COLO829 (cell line): ENCODE results near the gene GNA14.
A peak's percentile ranks its signal among the peaks of the same experiment; 100 is the strongest.
"Not testable (repeated sequence)": the region's sequence is repeated elsewhere in the genome, so short reads cannot be mapped to it uniquely, and the experiment has no call there.

ENCODE experiments used
- DNase-seq: peaks from one replicate; pipeline ENCODE4 v3.0.0; 2012; ENCODE audit warnings: low spot score

The GNA14 gene

GRCh38 chr9:77449240-77450084 is 198.7 kb downstream of the GNA14 start:
- no peak for DNase-seq

GRCh38 chr9:77447646-77448045 is 200.5 kb downstream of the GNA14 start:
- no peak for DNase-seq

- DNase-seq = no peak
Observed at GRCh38 chr9:77442436-77442835, 205.7 kb downstream of the GNA14 start.

GRCh38 chr9:77441124-77441523 is 207.0 kb downstream of the GNA14 start:
- not testable (repeated sequence) for DNase-seq

- no peak for DNase-seq
Observed at GRCh38 chr9:77440057-77440456, 208.1 kb downstream of the GNA14 start.

- no peak for DNase-seq
Observed at GRCh38 chr9:77438653-77439052, 209.5 kb downstream of the GNA14 start.

GRCh38 chr9:77435688-77436087 is 212.4 kb downstream of the GNA14 start:
- no peak for DNase-seq

- no peak for DNase-seq
Observed at GRCh38 chr9:77435277-77435676, 212.8 kb downstream of the GNA14 start.

- DNase-seq = peak; percentile 87
Observed at GRCh38 chr9:77433675-77434445, 214.3 kb downstream of the GNA14 start.

GRCh38 chr9:77432053-77432452 is 216.1 kb downstream of the GNA14 start:
- DNase-seq = no peak

GRCh38 chr9:77429928-77430327 is 218.2 kb downstream of the GNA14 start:
- DNase-seq = no peak

- DNase-seq = no peak
Observed at GRCh38 chr9:77427256-77427927, 220.7 kb downstream of the GNA14 start.

- no peak for DNase-seq
Observed at GRCh38 chr9:77426712-77427111, 221.4 kb downstream of the GNA14 start.

GRCh38 chr9:77424993-77425392 is 223.1 kb downstream of the GNA14 start:
- DNase-seq = no peak

GRCh38 chr9:77423841-77424240 is 224.3 kb downstream of the GNA14 start:
- DNase-seq = peak; percentile 47

- no peak for DNase-seq
Observed at GRCh38 chr9:77422969-77423368, 225.2 kb downstream of the GNA14 start.

- no peak for DNase-seq
Observed at GRCh38 chr9:77421506-77422265, 226.4 kb downstream of the GNA14 start.

- no peak for DNase-seq
Observed at GRCh38 chr9:77420641-77421040, 227.5 kb downstream of the GNA14 start.

GRCh38 chr9:77418226-77418625 is 229.9 kb downstream of the GNA14 start:
- DNase-seq = no peak

GRCh38 chr9:77417566-77417965 is 230.6 kb downstream of the GNA14 start:
- DNase-seq = peak; percentile 70

GRCh38 chr9:77408521-77408920 is 239.6 kb downstream of the GNA14 start:
- not testable (repeated sequence) for DNase-seq

- no peak for DNase-seq
Observed at GRCh38 chr9:77403239-77403638, 244.9 kb downstream of the GNA14 start.
